Effector memory CD8-positive, alpha-beta T cell (primary cell): ENCODE results near the gene BCAS3.

Experiments
- ATAC-seq: fragments of 150-1000 bp; cut with Tn5 transposase; replicated peaks from 2 replicates; pipeline ENCODE4 v1.10.0; 2021; ENCODE audit warnings: mild to moderate bottlenecking, moderate library complexity
- DNase-seq, 3 experiments: peaks; one replicate each; pipeline ENCODE4 v3.0.0; 2021
- H3K27ac Mint-ChIP-seq, 2 donors: one replicate each; pipeline ENCODE4 v1.8.0; 2022; ENCODE audit warnings: mild to moderate bottlenecking in 2 of 2, mixed read lengths in 2 of 2, moderate library complexity in 2 of 2
- H3K27me3 Mint-ChIP-seq, 2 donors: one replicate each; pipeline ENCODE4 v1.8.0; 2022; ENCODE audit warnings: mixed read lengths in 2 of 2
- H3K36me3 Mint-ChIP-seq: one replicate; pipeline ENCODE4 v1.8.0; 2022; ENCODE audit warnings: mild to moderate bottlenecking, moderate library complexity, mixed read lengths; ENCODE audit not compliant: insufficient read depth
- H3K4me1 Mint-ChIP-seq, 2 donors: one replicate each; pipeline ENCODE4 v1.8.0; 2022; ENCODE audit warnings: low read depth in 2 of 2, mixed read lengths in 2 of 2
- H3K4me3 Mint-ChIP-seq, 2 donors: one replicate each; pipeline ENCODE4 v1.8.0; 2022; ENCODE audit warnings: mild to moderate bottlenecking in 2 of 2, mixed read lengths in 2 of 2, moderate library complexity in 2 of 2
- H3K9me3 Mint-ChIP-seq, 2 donors: one replicate each; pipeline ENCODE4 v1.8.0; 2022; ENCODE audit warnings: mixed read lengths in 2 of 2

The BCAS3 gene

GRCh38 chr17:61337290-61337689 is 659.6 kb downstream of the BCAS3 start:
- DNase-seq = no peak

GRCh38 chr17:61338000-61338798 is 660.5 kb downstream of the BCAS3 start:
- no peaks in the 10 kb centered on the region for H3K27me3 Mint-ChIP-seq
- H3K27ac Mint-ChIP-seq = no peak overlapping the region
- H3K9me3 Mint-ChIP-seq = no peaks in the 10 kb centered on the region
- no peak for ATAC-seq
- no peaks in the 10 kb centered on the region for H3K4me1 Mint-ChIP-seq
- no peak for DNase-seq
- no peak overlapping the region for H3K4me3 Mint-ChIP-seq
- H3K36me3 Mint-ChIP-seq = peaks cover 3% of the 10 kb centered on the region

More at GRCh38 chr17:61337290-61337689, 659.6 kb downstream of the BCAS3 start:
- no peak overlapping the region for H3K4me3 Mint-ChIP-seq
- peaks cover 3% of the 10 kb centered on the region for H3K36me3 Mint-ChIP-seq
- H3K9me3 Mint-ChIP-seq = no peaks in the 10 kb centered on the region
- no peaks in the 10 kb centered on the region for H3K4me1 Mint-ChIP-seq
- no peaks in the 10 kb centered on the region for H3K27me3 Mint-ChIP-seq
- ATAC-seq = no peak
- H3K27ac Mint-ChIP-seq = no peak overlapping the region

DNA sequence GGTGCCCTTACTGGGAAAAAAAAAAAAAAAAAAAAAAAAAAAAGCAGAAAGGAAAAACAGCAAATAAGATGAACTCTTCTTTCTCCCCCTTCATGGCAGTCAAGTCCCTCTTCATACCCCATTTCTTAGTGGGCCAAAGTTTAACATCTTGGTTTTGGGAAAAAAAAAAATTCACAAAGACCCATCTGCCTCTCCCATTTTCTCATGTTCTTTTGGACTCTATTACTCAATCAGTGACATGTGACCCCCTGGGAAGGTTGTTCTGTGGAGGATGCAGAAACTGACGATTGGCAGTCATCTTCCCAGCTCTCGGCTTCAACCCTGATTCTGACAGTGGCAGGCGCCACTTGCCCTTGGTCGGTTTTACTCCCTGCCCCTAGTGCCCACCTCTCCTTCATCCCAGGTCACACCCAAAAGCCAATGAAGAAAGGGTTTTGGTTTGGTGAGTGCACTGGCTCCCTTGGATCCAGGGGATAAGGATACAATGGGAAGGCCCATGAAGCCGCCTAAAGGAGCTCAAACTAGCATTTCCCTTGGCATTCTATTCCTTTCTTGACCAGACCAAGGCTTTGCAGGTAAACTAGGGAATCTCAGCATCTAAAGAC is 661.3 kb downstream of the BCAS3 start:
- Mint-ChIP-seq H3K27ac (no peak overlapping the region), H3K27me3 (no peaks in the 10 kb centered on the region), H3K4me3 (no peak overlapping the region), H3K36me3 (peaks cover 3% of the 10 kb centered on the region), H3K4me1 (no peaks in the 10 kb centered on the region), H3K9me3 (no peaks in the 10 kb centered on the region)
- DNase-seq (no peak), ATAC-seq (no peak)

DNA sequence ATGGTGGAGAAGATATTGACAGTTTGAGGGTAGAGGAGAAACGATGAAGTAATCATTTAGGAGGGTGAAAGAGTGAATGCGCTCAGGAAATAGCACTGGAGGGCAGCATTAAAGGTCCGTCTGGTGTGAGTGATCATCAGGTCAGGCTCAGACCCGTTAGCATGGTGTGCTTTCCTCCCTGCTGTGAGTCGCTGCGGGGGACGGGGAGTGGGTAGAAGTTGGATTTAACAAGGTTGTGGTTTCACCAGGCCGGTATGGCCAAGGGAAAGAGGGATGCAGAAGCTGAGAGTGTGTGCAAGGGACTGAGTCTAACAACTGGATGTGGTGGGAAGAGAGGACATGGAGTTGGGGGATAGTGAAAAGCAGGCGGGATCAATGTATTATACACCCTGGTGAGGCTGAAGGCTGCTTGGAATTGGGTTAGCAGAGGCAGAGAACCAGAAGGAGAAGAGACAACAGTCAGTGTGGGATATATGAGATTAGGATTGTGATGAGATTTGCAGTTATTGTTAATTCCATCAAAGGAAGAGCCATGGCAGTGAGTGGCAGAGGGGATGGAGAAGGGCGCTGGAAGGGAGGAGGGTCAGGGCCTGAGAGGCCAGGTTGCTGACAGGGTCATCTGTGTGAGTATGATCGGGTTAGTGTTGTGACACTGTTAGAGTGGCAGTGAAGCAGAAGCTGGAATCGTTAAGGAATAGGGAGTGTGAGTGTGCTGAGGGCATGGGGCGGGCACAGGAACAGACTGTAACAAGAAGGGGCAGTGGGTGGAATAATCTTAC is 663.0 kb downstream of the BCAS3 start:
- no peak overlapping the region for H3K27ac Mint-ChIP-seq
- no peaks in the 10 kb centered on the region for H3K4me1 Mint-ChIP-seq
- ATAC-seq (no peak), DNase-seq (no peak)
- no peak overlapping the region for H3K4me3 Mint-ChIP-seq
- H3K27me3 Mint-ChIP-seq = no peaks in the 10 kb centered on the region
- H3K36me3 Mint-ChIP-seq = peaks cover 3% of the 10 kb centered on the region
- H3K9me3 Mint-ChIP-seq = no peaks in the 10 kb centered on the region

- no peak overlapping the region for H3K27ac Mint-ChIP-seq
- DNase-seq (no peak), ATAC-seq (no peak)
- no peaks in the 10 kb centered on the region for H3K36me3 Mint-ChIP-seq
- H3K4me1 Mint-ChIP-seq = no peaks in the 10 kb centered on the region
- H3K9me3 Mint-ChIP-seq = no peaks in the 10 kb centered on the region
- H3K27me3 Mint-ChIP-seq = no peaks in the 10 kb centered on the region
- H3K4me3 Mint-ChIP-seq = no peak overlapping the region
Observed at GRCh38 chr17:61343576-61343975, 665.9 kb downstream of the BCAS3 start.

- no peak for DNase-seq
- Mint-ChIP-seq H3K27me3 (no peaks in the 10 kb centered on the region), H3K4me3 (no peak overlapping the region), H3K4me1 (no peaks in the 10 kb centered on the region), H3K36me3 (no peaks in the 10 kb centered on the region), H3K27ac (no peak overlapping the region), H3K9me3 (no peaks in the 10 kb centered on the region)
- ATAC-seq = no peak
Observed at GRCh38 chr17:61345061-61345460, 667.4 kb downstream of the BCAS3 start.

DNA sequence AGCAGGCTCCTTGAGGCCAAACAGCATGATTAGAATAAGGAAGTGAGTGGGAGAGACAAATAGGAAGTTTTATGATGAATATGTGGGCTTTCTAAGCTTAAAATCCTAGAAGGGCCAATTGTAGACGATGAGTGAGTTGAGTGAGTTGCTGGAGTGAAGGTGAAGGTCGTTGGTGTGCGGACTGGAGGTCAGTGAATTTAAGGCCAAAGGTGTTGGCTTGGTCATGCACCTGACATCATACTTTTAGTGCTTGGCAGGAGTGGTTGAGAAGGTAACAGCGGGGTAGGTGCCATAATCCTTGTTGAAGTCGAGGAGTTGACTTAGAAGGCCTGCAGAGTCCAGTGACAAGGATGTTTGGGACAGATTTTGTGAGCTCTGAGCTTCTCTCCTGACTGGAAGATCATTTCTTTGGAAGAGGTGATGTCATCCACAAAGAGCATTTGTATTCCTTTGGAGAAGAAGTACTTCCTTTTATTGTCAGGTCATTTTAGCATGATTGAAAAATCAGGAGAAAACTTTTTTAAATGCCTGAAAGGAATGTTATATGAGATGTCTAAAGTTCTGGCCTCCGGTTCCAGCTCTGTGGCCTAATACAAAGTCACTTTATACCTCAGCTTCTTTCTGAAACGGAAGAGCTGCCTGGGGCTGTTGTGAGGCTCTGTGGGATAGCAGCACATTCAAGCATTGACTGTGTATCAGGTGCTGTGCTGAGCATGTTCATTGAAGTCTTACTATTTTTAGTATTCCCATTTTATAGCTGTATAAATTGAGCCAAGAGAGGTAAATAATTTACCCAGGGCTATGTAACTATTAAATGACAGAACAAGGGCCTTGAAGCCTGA is 668.4 kb downstream of the BCAS3 start:
- no peak overlapping the region for H3K4me3 Mint-ChIP-seq
- no peaks in the 10 kb centered on the region for H3K9me3 Mint-ChIP-seq
- no peak overlapping the region for H3K27ac Mint-ChIP-seq
- H3K36me3 Mint-ChIP-seq = no peaks in the 10 kb centered on the region
- no peak for DNase-seq
- no peaks in the 10 kb centered on the region for H3K27me3 Mint-ChIP-seq
- ATAC-seq = no peak
- H3K4me1 Mint-ChIP-seq = no peaks in the 10 kb centered on the region

GRCh38 chr17:61349350-61349749 is 671.7 kb downstream of the BCAS3 start:
- Mint-ChIP-seq H3K27ac (no peak overlapping the region), H3K27me3 (no peaks in the 10 kb centered on the region), H3K9me3 (no peaks in the 10 kb centered on the region), H3K36me3 (peaks cover 3% of the 10 kb centered on the region), H3K4me1 (no peaks in the 10 kb centered on the region), H3K4me3 (no peak overlapping the region)
- ATAC-seq = no peak
- DNase-seq = no peak

GRCh38 chr17:61351745-61352407 is 674.2 kb downstream of the BCAS3 start:
- Mint-ChIP-seq H3K27me3 (no peaks in the 10 kb centered on the region), H3K4me1 (no peaks in the 10 kb centered on the region), H3K36me3 (peaks cover 3% of the 10 kb centered on the region), H3K9me3 (no peaks in the 10 kb centered on the region), H3K27ac (no peak overlapping the region), H3K4me3 (no peak overlapping the region)
- ATAC-seq (no peak), DNase-seq (no peak)

GRCh38 chr17:61352408-61352770 is 674.7 kb downstream of the BCAS3 start:
- DNase-seq (no peak), ATAC-seq (no peak)
- Mint-ChIP-seq H3K9me3 (no peaks in the 10 kb centered on the region), H3K27me3 (no peaks in the 10 kb centered on the region), H3K27ac (no peak overlapping the region), H3K4me3 (no peak overlapping the region), H3K36me3 (peaks cover 3% of the 10 kb centered on the region), H3K4me1 (no peaks in the 10 kb centered on the region)

DNA sequence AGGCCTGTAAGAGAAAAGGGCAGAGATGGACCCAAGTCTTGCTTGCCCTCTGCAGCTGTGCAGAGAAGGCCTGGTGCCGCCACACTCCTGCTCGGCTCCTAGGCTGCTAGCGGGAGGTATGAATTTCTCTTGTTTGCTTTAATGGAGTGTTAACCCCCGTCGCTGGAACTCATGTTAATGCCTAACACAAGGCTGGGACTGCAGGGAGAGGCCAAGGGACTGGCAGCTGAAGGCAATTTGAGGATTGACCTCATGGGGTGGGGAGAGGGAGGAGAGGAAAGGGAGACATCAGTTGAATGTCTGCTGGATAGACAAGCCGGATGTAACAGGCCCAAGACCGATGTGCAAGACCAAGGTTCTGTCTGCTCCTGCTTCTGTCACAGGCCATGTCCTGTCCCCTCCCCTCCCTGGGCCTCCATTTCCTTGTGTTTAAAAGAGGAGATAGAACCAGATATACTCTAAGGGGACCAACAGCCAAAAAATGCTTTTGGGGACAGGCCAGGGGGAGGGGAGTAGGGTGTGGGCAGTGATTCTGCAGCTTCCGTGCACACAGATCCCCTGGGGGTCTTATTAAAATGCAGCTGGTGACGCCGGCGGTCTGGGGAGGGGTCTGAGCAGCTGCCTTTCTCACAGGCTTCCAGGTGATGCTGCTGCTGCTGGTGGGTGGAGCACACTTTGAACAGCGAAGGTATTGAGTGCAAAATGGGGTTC is 675.3 kb downstream of the BCAS3 start:
- Mint-ChIP-seq H3K36me3 (peaks cover 3% of the 10 kb centered on the region), H3K27ac (no peak overlapping the region), H3K4me1 (no peaks in the 10 kb centered on the region), H3K4me3 (no peak overlapping the region), H3K9me3 (no peaks in the 10 kb centered on the region), H3K27me3 (no peaks in the 10 kb centered on the region)
- DNase-seq = no peak
- ATAC-seq = no peak

- no peaks in the 10 kb centered on the region for H3K4me1 Mint-ChIP-seq
- DNase-seq = no peak
- no peak overlapping the region for H3K27ac Mint-ChIP-seq
- H3K36me3 Mint-ChIP-seq = peaks cover 3% of the 10 kb centered on the region
- no peak for ATAC-seq
- H3K9me3 Mint-ChIP-seq = no peaks in the 10 kb centered on the region
- H3K27me3 Mint-ChIP-seq = no peaks in the 10 kb centered on the region
- H3K4me3 Mint-ChIP-seq = no peak overlapping the region
Observed at GRCh38 chr17:61353615-61354014, 676.0 kb downstream of the BCAS3 start.
